Activated CD8-positive, alpha-beta T cell treated with anti-CD3 and anti-CD28 coated beads for 36 hours (primary cell): Measurements from ENCODE around the gene RPS6KA2. TPM values are rescaled to one million over a fixed set of nuclear protein-coding genes. Genes with fewer than 3 reads are reported as not detected.

ENCODE experiments used
- ATAC-seq: fragments of 200-7000 bp; cut with Tn5 transposase; one replicate; pipeline ENCODE4 v1.10.0; 2021; ENCODE audit warnings: mild to moderate bottlenecking, moderate library complexity
- CTCF ChIA-PET: fragments of 350-600 bp; sonication (Branson Sonifier 250); formaldehyde crosslinking; loops from one replicate; lab custom pipeline; 2021; ENCODE audit warnings: antibody characterized with exemption; lab: Charles Lee
- POLR2A ChIA-PET: fragments of 350-600 bp; sonication (Branson Sonifier 250); formaldehyde crosslinking; loops from one replicate; lab custom pipeline; 2021; ENCODE audit warnings: antibody characterized with exemption; lab: Charles Lee
- DNase-seq: peaks from one replicate; pipeline ENCODE4 v3.0.0-alpha.2; 2020
- H3K27ac Mint-ChIP-seq: one replicate; pipeline ENCODE4 v1.8.0; 2021; ENCODE audit warnings: mild to moderate bottlenecking, mixed read lengths
- H3K27me3 Mint-ChIP-seq: one replicate; pipeline ENCODE4 v1.8.0; 2021; ENCODE audit warnings: mixed read lengths
- H3K36me3 Mint-ChIP-seq: one replicate; pipeline ENCODE4 v1.8.0; 2021; ENCODE audit warnings: low read depth, mixed read lengths
- H3K4me1 Mint-ChIP-seq: one replicate; pipeline ENCODE4 v1.8.0; 2021; ENCODE audit warnings: low read depth, mixed read lengths
- H3K4me3 Mint-ChIP-seq: one replicate; pipeline ENCODE4 v1.8.0; 2021; ENCODE audit warnings: mild to moderate bottlenecking, moderate library complexity, mixed read lengths
- H3K9me3 Mint-ChIP-seq: one replicate; pipeline ENCODE4 v1.8.0; 2021; ENCODE audit warnings: mixed read lengths
- CTCF ChIP-seq: fragments of 200-600 bp; IDR thresholded peaks from one replicate; pipeline ENCODE4 v1.8.0; 2022; ENCODE audit warnings: antibody characterized with exemption, mild to moderate bottlenecking
- intact Hi-C: fragments of 100-400 bp; cut with micrococcal nuclease; formaldehyde crosslinking; loops from one replicate; pipeline ENCODE4 v1.10.0; 2022
- total RNA-seq, 2 experiments: library from RNA; stranded (reverse); gene quantifications; one replicate each; pipeline ENCODE4 v1.2.3, GENCODE V29; 2021

The RPS6KA2 gene
- total RNA-seq, 2 experiments from 2014 or later: 5.8 TPM

GRCh38 chr6:166625356-166625755 lies 1.7 kb downstream of the RPS6KA2 start:
- peaks cover 16% of the 10 kb centered on the region for H3K4me1 Mint-ChIP-seq

GRCh38 chr6:166624275-166624674 lies 2.8 kb downstream of the RPS6KA2 start:
- H3K4me3 Mint-ChIP-seq: no peak overlapping the region
- H3K4me1 Mint-ChIP-seq: peaks cover 16% of the 10 kb centered on the region
- POLR2A ChIA-PET: no interaction called here
- H3K27ac Mint-ChIP-seq: no peak overlapping the region
- CTCF ChIA-PET: no interaction called here
- no peak for TF ChIP-seq CTCF
- no peaks in the 10 kb centered on the region for H3K9me3 Mint-ChIP-seq
- H3K36me3 Mint-ChIP-seq: no peaks in the 10 kb centered on the region
- ATAC-seq: no peak
- peaks cover 33% of the 10 kb centered on the region for H3K27me3 Mint-ChIP-seq
- DNase-seq: no peak
- intact Hi-C loops: no loop called here

More at GRCh38 chr6:166625356-166625755, 1.7 kb downstream of the RPS6KA2 start:
- H3K27ac Mint-ChIP-seq: no peak overlapping the region
- H3K36me3 Mint-ChIP-seq: no peaks in the 10 kb centered on the region
- no peak for TF ChIP-seq CTCF
- H3K4me3 Mint-ChIP-seq: peak overlapping the region; percentile 85
- DNase-seq: no peak
- ChIA-PET POLR2A (no interaction called here), CTCF (no interaction called here)
- H3K9me3 Mint-ChIP-seq: no peaks in the 10 kb centered on the region
- intact Hi-C loops: no loop called here
- peaks cover 42% of the 10 kb centered on the region for H3K27me3 Mint-ChIP-seq
- ATAC-seq: no peak

GRCh38 chr6:166623318-166623717 lies 3.7 kb downstream of the RPS6KA2 start:
- H3K27me3 Mint-ChIP-seq: peaks cover 27% of the 10 kb centered on the region
- no peaks in the 10 kb centered on the region for H3K9me3 Mint-ChIP-seq
- no peak for TF ChIP-seq CTCF
- no peaks in the 10 kb centered on the region for H3K36me3 Mint-ChIP-seq
- no peak for DNase-seq
- peaks cover 13% of the 10 kb centered on the region for H3K4me1 Mint-ChIP-seq
- no peak for ATAC-seq
- intact Hi-C loops: no loop called here
- ChIA-PET POLR2A (no interaction called here), CTCF (interaction anchor here (1.0 to 1.7 kb wide), 2 partner anchors 10 to 188 kb away, joined by 3 to 5 read pairs; no protein-coding TSS in a partner anchor)
- no peak overlapping the region for H3K4me3 Mint-ChIP-seq
- no peak overlapping the region for H3K27ac Mint-ChIP-seq

GRCh38 chr6:166621114-166621540 lies 5.9 kb downstream of the RPS6KA2 start:
- ChIA-PET POLR2A (no interaction called here), CTCF (interaction anchor here (0.5 to 1.6 kb wide), 2 partner anchors 11 to 668 kb away, joined by 3 read pairs; no protein-coding TSS in a partner anchor)
- no peak for DNase-seq
- H3K27me3 Mint-ChIP-seq: peaks cover 23% of the 10 kb centered on the region
- H3K27ac Mint-ChIP-seq: no peak overlapping the region
- H3K9me3 Mint-ChIP-seq: no peaks in the 10 kb centered on the region
- intact Hi-C loops: no loop called here
- peaks cover 8% of the 10 kb centered on the region for H3K4me1 Mint-ChIP-seq
- no peak overlapping the region for H3K4me3 Mint-ChIP-seq
- no peak for ATAC-seq
- TF ChIP-seq CTCF: no peak
- H3K36me3 Mint-ChIP-seq: no peaks in the 10 kb centered on the region

- H3K9me3 Mint-ChIP-seq: no peaks in the 10 kb centered on the region
- POLR2A ChIA-PET: no interaction called here
- no peak overlapping the region for H3K27ac Mint-ChIP-seq
- intact Hi-C loops: no loop called here
- peaks cover 17% of the 10 kb centered on the region for H3K27me3 Mint-ChIP-seq
- ATAC-seq (no peak), DNase-seq (no peak)
- CTCF ChIA-PET: interaction anchor here (1.5 to 1.6 kb wide), 2 partner anchors 11 to 154 kb away, joined by 3 read pairs; no protein-coding TSS in a partner anchor
- H3K4me3 Mint-ChIP-seq: no peak overlapping the region
- H3K36me3 Mint-ChIP-seq: no peaks in the 10 kb centered on the region
- TF ChIP-seq CTCF: no peak
- H3K4me1 Mint-ChIP-seq: peaks cover 2% of the 10 kb centered on the region
Observed at GRCh38 chr6:166620478-166621113, 6.5 kb downstream of the RPS6KA2 start.
